Lung (tissue), 12 donors: ENCODE results near the gene NDUFS7. TPM values are rescaled to one million over a fixed set of nuclear protein-coding genes. Genes with fewer than 3 reads are reported as not detected.

ENCODE experiments used
- ATAC-seq: fragments of 200-7000 bp; cut with Tn5 transposase; one replicate; pipeline ENCODE4 v1.9.1; 2020; ENCODE audit warnings: moderate number of reproducible peaks; ENCODE audit not compliant: insufficient read depth, low FRiP score
- DNase-seq, 3 donors: peaks; one replicate each; pipeline ENCODE4 v3.0.0-alpha.2; 2013 to 2017
- H3K27ac ChIP-seq, 2 donors: one replicate each; pipeline ENCODE4 v1.5.1; 2013; ENCODE audit warnings: mild to moderate bottlenecking in 2 of 2, moderate library complexity in 2 of 2, control low read depth in 1 of 2, inconsistent platforms in 1 of 2, low read depth in 1 of 2, low read length in 1 of 2
- H3K27me3 ChIP-seq, 3 donors: one replicate each; pipeline ENCODE4 v1.5.1; 2013; ENCODE audit warnings: low read length in 2 of 3; ENCODE audit not compliant: control insufficient read depth in 3 of 3, insufficient read depth in 3 of 3
- H3K36me3 ChIP-seq, 4 donors: one replicate each; pipeline ENCODE4 v1.5.1; 2013; ENCODE audit warnings: low read length in 4 of 4, mild to moderate bottlenecking in 1 of 4, moderate library complexity in 1 of 4; ENCODE audit not compliant: control insufficient read depth in 4 of 4, insufficient read depth in 4 of 4
- H3K4me1 ChIP-seq, 5 donors: one replicate each; pipeline ENCODE4 v1.5.1; 2013; ENCODE audit warnings: low read length in 5 of 5, mild to moderate bottlenecking in 2 of 5, moderate library complexity in 1 of 5; ENCODE audit not compliant: control insufficient read depth in 5 of 5, insufficient read depth in 5 of 5
- H3K4me3 ChIP-seq: one replicate; pipeline ENCODE4 v1.5.1; 2013; ENCODE audit warnings: mild to moderate bottlenecking, control low read depth, moderate library complexity
- H3K9ac ChIP-seq, 2 donors: one replicate each; pipeline ENCODE4 v1.5.1; 2013; ENCODE audit warnings: low read length in 2 of 2, control low read depth in 1 of 2; ENCODE audit not compliant: insufficient read depth in 1 of 2
- H3K9me3 ChIP-seq, 4 donors: one replicate each; pipeline ENCODE4 v1.5.1; 2013; ENCODE audit warnings: low read length in 3 of 4, mild to moderate bottlenecking in 1 of 4, moderate library complexity in 1 of 4; ENCODE audit not compliant: control insufficient read depth in 4 of 4, insufficient read depth in 3 of 4
- CTCF ChIP-seq: IDR thresholded peaks from 2 replicates; pipeline ENCODE4 v1.5.1; 2012; ENCODE audit warnings: mild to moderate bottlenecking; ENCODE audit errors: control extremely low read depth, extremely low read depth
- whole genome bisulfite sequencing, 2 donors: extraction: QIAGEN DNeasy Blood & Tissue Kit; methylation state at CpG; one replicate each; pipeline ENCODE4 v1.1.7; 2013; 5-methylcytosine and 5-hydroxymethylcytosine counted together
- polyA plus RNA-seq, 2 donors: library from polyadenylated mRNA; stranded (reverse); fragments of 200-250 nt; gene quantifications; one replicate each; pipeline ENCODE4 v1.2.1, GENCODE V29; 2013
- total RNA-seq, 2 donors: library from RNA; depleted of rRNA in 1 of 2; stranded (reverse); fragments of >200 nt in 1 of 2; gene quantifications; one replicate each; pipeline ENCODE4 v1.2.1, GENCODE V29; 2014 to 2021
- donor health status: control.
- donor health status: control.
- donor health status: Bipolar disorder and iron deficiency.
- donor health status: healthy.
- donor health status: DM: yes; HTN: yes; CAD: no.

The NDUFS7 gene
- total and polyA plus RNA-seq, 4 donors: 33.4 to 133 (median 108) TPM

DNA sequence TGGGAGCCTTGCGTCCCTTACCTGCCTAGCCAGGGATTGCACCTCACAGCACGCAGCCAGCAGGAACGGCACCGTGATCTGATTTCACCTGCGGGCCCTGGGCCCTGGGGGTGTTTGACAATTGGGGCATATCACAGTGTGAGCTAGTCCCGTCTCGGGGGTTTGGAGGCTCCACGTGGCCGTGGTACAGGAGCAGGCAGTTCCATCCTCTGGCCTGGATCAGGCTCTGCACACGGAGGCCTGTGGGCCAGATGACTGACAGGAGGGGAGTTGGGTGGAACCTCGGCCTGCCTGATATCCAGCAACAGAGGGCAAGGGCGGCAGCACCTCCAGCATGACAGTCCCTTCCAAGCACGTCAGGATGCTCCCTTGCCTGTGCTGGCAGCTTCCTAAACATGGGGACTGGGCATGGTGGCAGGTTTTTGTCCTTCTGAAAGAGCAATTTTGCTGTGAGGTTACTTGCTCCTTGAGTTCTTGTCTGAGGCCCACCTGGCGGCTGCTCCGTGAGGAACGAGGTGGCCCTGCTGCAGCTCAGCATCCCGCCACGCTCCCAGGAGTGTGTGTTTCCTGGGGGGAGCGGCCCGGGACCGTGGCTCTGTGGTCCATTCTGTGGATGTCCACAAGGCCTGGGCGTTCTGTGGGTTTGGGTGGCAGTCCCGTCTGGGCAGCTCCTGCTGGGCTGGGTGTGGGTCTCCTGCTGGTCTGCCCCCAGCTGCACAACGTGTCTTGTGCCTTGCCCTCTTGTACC lies 48.2 kb downstream of the NDUFS7 start:
- Histone ChIP-seq H3K4me3 (no peak overlapping the region), H3K9ac (no peak overlapping the region), H3K27me3 (no peaks in the 10 kb centered on the region), H3K36me3 (peaks cover 3 to 68% (median 20%) of the 10 kb centered on the region in 4 donors), H3K4me1 (no peaks in the 10 kb centered on the region), H3K9me3 (no peaks in the 10 kb centered on the region), H3K27ac (no peak overlapping the region)
- WGBS, 2 donors: 93 to 94% methylated on average over 24 of the region's 24 CpGs
- no peak for TF ChIP-seq CTCF
- no peak for ATAC-seq
- no peak for DNase-seq

- no peak for DNase-seq
- no peak for TF ChIP-seq CTCF
- Histone ChIP-seq H3K9me3 (no peaks in the 10 kb centered on the region), H3K36me3 (peaks cover 3 to 63% (median 20%) of the 10 kb centered on the region in 4 donors), H3K27me3 (no peaks in the 10 kb centered on the region), H3K4me1 (no peaks in the 10 kb centered on the region), H3K9ac (no peak overlapping the region), H3K4me3 (no peak overlapping the region), H3K27ac (no peak overlapping the region)
- WGBS, 2 donors: 94 to 95% methylated on average over 16 of the region's 16 CpGs
- ATAC-seq: no peak
Observed at GRCh38 chr19:1432507-1432887, 48.8 kb downstream of the NDUFS7 start.

DNA sequence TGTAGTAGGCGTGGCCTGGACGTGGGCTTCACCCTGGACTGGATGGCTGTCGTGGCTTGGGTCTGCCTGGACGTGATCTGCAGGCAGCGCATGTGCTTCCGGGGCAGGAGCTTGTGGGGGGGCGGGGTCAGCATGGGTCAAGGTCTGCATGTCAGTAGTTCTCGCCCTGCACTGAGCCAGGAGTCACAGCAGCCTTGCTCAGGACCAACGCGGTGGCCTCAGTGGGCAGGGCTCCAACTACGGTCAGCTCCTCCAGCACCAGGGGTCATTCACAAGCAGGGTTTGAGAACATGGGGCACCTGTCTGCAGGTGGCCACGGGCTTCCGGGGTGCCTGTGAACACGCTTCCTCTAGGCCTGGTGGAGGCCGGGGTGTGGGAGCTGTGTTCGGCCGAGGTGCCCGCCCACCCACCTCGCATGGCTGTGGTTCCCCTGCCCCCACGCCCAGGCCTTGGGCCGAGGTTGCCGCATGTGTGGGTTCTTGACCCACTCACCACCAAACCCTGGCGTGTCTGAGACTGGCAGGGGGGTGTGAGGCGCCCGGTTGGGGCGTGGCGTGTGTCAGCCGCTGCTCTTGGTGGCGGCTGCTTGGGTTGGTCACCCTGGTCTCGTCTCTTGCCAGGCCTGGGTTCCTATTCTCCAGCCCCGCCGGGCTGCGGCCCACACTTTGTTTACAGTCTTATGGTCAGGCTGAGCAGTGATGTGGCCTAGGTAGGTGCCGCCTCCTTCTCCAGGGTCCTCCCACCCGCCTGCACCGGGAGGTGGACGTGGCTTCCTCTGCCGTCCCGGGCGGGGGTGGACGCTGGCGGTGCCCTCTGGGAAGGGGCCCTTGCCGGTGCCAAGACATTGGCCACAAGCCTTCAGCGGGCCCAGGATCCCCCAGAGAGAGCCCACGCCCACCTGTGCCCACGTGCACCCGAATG lies 49.7 kb downstream of the NDUFS7 start:
- DNase-seq: no peak
- ATAC-seq: no peak
- WGBS, 2 donors: 91 to 93% methylated on average over 47 of the region's 47 CpGs
- H3K36me3 ChIP-seq: peaks cover 3 to 61% (median 21%) of the 10 kb centered on the region in 4 donors
- no peaks in the 10 kb centered on the region for H3K9me3 ChIP-seq
- TF ChIP-seq CTCF: no peak
- no peak overlapping the region for H3K27ac ChIP-seq
- H3K27me3 ChIP-seq: no peaks in the 10 kb centered on the region
- no peak overlapping the region for H3K9ac ChIP-seq
- H3K4me3 ChIP-seq: no peak overlapping the region
- peaks cover 0 to 3% (median 0%) of the 10 kb centered on the region in 5 donors for H3K4me1 ChIP-seq
